Effector memory CD4-positive, alpha-beta T cell (primary cell): ENCODE measurements around the gene CUL9.

Source experiments
- DNase-seq, 3 donors: peaks; one replicate each; pipeline ENCODE4 v3.0.0-alpha.2; 2020
- H3K27ac ChIP-seq: 2 replicates; pipeline ENCODE4 v1.7.0; 2013; ENCODE audit warnings: mild to moderate bottlenecking, low read length, moderate library complexity; ENCODE audit not compliant: insufficient read depth, poor library complexity, severe bottlenecking
- H3K27me3 ChIP-seq: replicated peaks from 2 replicates; pipeline ENCODE4 v1.7.0; 2013; ENCODE audit warnings: mild to moderate bottlenecking, low read length; ENCODE audit not compliant: insufficient read depth, control insufficient read depth, poor library complexity, severe bottlenecking
- H3K36me3 ChIP-seq: 2 replicates; pipeline ENCODE4 v1.7.0; 2013; ENCODE audit warnings: mild to moderate bottlenecking, low read length, moderate library complexity; ENCODE audit not compliant: control insufficient read depth, insufficient read depth
- H3K4me1 ChIP-seq: 2 replicates; pipeline ENCODE4 v1.7.0; 2013; ENCODE audit warnings: low read length, mild to moderate bottlenecking; ENCODE audit not compliant: control insufficient read depth, insufficient read depth, poor library complexity, severe bottlenecking
- H3K4me3 ChIP-seq: 2 replicates; pipeline ENCODE4 v1.7.0; 2013; ENCODE audit warnings: low read length, low read depth, mild to moderate bottlenecking; ENCODE audit not compliant: insufficient read depth, poor library complexity, severe bottlenecking
- H3K9me3 ChIP-seq: 2 replicates; pipeline ENCODE4 v1.7.0; 2013; ENCODE audit warnings: mild to moderate bottlenecking, low read length, moderate library complexity; ENCODE audit not compliant: control insufficient read depth

Gene CUL9

DNA sequence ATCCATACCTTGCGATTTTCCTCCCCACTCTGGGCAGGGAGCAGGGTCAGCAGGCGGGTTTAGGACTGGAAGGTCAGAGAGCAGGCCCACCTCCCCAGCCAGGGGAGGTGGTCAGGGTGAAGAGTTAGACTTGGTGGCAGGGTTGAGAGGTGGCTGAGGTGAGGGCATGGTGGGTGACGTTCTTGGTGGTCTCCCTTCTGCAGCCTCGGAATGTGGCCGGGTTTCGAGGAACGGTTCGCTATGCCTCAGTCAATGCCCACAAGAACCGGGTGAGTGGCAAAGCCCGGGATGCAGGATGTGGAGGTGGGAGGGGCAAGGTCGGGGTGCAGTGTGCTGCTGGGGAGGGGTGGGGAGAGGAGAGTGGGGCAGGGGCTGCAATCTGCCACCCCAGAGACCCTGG, 72.8 kb downstream of the CUL9 start:
- H3K9me3 ChIP-seq: no peaks in the 10 kb centered on the region
- H3K4me3 ChIP-seq: no peak overlapping the region
- H3K36me3 ChIP-seq: no peaks in the 10 kb centered on the region
- no peaks in the 10 kb centered on the region for H3K4me1 ChIP-seq
- no peak for DNase-seq
- no peak overlapping the region for H3K27ac ChIP-seq
- no peaks in the 10 kb centered on the region for H3K27me3 ChIP-seq

DNA sequence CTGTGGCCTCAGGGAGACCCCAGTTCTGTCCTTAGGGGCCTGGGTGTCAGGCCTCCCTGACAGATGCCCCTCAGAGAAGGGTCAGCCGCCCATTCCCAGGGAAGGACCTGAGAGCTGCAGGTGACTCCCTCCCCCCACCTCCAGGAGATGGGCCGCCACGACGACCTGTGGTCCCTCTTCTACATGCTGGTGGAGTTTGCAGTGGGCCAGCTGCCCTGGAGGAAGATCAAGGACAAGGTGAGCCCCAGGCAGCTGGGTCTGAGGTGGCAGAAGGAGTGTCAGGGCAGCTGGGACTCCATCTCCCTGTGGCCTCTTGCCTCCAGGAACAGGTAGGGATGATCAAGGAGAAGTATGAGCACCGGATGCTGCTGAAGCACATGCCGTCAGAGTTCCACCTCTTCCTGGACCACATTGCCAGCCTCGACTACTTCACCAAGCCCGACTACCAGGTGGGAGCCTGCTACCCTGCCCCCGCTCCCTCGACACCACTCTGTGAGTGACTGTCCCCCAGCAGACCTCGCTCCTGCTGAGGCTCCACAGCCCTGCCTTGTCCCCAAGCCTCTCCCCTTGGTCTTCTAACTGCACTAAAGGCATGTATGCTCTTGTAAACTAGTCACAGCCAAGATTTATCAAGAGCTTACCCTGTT, 73.5 kb downstream of the CUL9 start:
- H3K27me3 ChIP-seq: no peaks in the 10 kb centered on the region

DNA sequence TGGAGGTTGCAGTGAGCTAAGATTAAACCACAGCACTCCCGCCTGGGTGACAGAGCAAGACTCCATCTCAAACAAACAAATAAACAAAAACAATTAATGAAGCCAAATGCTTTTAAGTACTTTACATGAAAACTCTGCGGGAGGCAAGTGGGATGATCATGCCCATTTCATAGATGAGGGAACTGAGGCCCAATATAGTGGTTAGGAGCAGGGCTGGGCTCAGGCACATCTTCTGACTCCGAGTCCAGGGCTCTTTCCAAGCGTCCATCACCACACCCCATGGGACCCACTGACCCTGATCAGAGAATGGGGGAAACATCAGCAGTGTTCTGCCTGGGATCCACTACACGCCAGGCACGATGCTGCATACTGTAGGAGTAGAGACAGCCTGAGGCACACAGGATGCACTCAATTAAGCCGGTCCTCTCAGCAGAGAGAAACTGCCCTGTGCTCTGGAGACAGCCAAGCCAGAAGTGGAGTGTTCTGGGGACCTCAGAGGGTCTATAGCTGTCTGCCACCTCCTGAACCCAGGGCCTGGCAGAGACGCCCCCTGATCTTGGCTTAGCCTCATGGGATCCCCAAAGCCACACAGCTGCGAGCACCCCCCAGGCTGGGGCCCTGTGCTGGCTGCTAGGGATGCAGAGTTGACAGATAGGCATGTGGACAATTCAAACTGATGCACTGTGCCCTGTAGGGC, 74.8 kb downstream of the CUL9 start:
- no peaks in the 10 kb centered on the region for H3K27me3 ChIP-seq
- DNase-seq: no peak
- no peak overlapping the region for H3K27ac ChIP-seq
- H3K9me3 ChIP-seq: no peaks in the 10 kb centered on the region
- no peaks in the 10 kb centered on the region for H3K4me1 ChIP-seq
- no peaks in the 10 kb centered on the region for H3K36me3 ChIP-seq
- H3K4me3 ChIP-seq: no peak overlapping the region

More for the DNA sequence above, 73.5 kb downstream of the CUL9 start:
- H3K9me3 ChIP-seq: no peaks in the 10 kb centered on the region
- H3K4me3 ChIP-seq: no peak overlapping the region
- H3K27ac ChIP-seq: no peak overlapping the region
- no peak for DNase-seq
- H3K36me3 ChIP-seq: no peaks in the 10 kb centered on the region
- H3K4me1 ChIP-seq: no peaks in the 10 kb centered on the region

DNA sequence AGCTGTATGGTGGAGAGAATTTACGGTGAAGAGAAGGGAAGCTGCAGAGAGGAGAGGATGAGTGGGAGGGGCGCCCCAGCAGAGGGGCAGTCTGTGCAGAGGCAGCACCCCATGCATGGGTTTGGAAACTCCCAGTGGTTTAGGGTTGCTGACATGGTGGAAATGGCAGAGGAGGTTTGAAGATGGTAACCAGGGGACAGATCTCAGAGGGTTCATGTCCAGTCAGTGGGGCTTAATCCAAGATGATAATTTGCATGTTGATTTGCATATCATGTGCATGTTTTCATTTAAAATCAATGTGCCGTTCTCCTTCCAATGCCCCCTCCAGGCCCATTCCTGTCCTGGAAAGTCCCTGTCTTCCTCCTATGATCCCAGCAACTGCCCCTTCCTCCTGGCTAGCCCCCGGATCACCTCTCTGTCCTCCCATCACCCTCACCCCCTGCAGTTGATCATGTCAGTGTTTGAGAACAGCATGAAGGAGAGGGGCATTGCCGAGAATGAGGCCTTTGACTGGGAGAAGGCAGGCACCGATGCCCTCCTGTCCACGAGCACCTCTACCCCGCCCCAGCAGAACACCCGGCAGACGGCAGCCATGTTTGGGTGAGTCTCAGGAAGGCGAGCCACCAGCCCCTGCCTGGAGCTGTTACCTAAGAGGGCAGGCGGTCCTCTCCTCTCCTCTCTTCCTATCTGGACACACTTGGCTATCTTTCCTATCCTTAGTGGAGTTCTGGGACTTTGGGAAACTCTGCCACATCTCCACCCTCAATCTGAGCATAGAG, 75.6 kb downstream of the CUL9 start:
- H3K4me3 ChIP-seq: no peak overlapping the region
- no peaks in the 10 kb centered on the region for H3K9me3 ChIP-seq
- H3K4me1 ChIP-seq: no peaks in the 10 kb centered on the region
- no peak overlapping the region for H3K27ac ChIP-seq
- no peaks in the 10 kb centered on the region for H3K36me3 ChIP-seq
- no peak for DNase-seq
- H3K27me3 ChIP-seq: no peaks in the 10 kb centered on the region

DNA sequence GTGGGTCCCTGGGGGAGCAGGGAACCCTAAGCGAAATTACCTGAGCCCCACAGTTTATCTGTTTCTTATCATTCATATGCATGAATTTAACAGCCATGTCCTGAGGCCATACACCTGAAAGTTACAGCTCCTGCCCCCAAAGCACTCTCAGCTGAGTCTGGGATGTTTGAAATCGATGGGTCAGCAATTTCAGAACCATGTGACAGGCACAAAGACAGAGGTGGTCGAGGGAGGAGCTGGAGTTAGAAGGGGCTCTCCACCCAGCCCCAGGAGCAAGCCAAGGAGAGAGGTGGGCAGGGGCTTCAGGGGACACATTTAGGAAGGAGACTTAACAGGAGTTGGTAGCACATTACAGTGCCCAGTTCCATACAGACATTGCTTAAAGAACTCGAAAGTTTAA, 76.2 kb downstream of the CUL9 start:
- Histone ChIP-seq H3K9me3 (no peaks in the 10 kb centered on the region), H3K4me1 (no peaks in the 10 kb centered on the region), H3K4me3 (no peak overlapping the region), H3K27me3 (no peaks in the 10 kb centered on the region), H3K27ac (no peak overlapping the region), H3K36me3 (no peaks in the 10 kb centered on the region)
- DNase-seq: no peak

DNA sequence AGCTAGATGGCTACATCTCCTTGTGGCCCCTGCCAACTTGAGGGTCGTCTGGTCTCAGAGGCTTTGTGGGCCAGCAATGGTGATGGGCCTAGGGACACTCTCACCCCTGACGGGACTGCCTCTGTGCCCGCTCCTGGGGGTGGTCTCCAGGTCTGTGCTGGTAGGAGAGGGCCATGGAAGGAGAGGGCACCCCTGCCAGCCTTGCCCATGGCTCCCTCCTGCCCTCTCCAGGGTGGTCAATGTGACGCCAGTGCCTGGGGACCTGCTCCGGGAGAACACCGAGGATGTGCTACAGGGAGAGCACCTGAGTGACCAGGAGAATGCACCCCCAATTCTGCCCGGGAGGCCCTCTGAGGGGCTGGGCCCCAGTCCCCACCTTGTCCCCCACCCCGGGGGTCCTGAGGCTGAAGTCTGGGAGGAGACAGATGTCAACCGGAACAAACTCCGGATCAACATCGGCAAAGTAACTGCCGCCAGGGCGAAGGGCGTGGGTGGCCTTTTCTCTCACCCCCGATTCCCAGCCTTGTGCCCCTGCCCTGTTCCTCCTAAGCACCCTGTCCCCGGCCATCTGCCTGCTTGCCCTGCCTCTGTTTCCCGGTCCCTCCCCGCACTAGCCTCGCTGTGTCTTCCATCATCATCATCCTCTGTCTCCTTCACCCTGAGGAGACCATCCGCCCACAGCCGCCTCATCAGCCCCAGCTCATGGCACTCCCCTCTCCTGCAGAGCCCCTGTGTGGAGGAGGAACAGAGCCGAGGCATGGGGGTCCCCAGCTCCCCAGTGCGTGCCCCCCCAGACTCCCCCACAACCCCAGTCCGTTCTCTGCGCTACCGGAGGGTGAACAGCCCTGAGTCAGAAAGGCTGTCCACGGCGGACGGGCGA, 77.1 kb downstream of the CUL9 start:
- Histone ChIP-seq H3K36me3 (no peaks in the 10 kb centered on the region), H3K4me3 (no peak overlapping the region), H3K27ac (no peak overlapping the region), H3K9me3 (no peaks in the 10 kb centered on the region), H3K27me3 (no peaks in the 10 kb centered on the region), H3K4me1 (no peaks in the 10 kb centered on the region)
- DNase-seq: no peak

DNA sequence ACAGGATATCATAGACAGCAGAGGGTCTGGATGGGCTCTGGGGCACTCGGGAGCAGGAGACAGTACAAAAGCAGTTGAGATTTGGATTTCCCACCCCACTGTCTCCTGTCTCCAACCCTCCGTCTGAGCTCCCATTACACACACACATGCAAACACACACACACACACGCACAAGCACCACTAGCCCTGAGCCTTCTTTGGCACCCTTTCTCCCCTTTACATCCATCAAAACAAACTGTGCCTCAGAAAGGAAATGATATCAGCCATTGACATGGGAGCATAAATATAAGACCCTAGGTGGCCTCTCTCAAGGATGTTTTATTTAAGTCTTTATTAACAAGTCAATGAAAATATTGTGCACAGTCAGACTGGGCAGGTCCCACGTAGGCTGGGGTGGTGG, 78.8 kb downstream of the CUL9 start:
- Histone ChIP-seq H3K4me1 (no peaks in the 10 kb centered on the region), H3K9me3 (no peaks in the 10 kb centered on the region), H3K4me3 (no peak overlapping the region), H3K27me3 (no peaks in the 10 kb centered on the region), H3K27ac (no peak overlapping the region), H3K36me3 (no peaks in the 10 kb centered on the region)
- no peak for DNase-seq

DNA sequence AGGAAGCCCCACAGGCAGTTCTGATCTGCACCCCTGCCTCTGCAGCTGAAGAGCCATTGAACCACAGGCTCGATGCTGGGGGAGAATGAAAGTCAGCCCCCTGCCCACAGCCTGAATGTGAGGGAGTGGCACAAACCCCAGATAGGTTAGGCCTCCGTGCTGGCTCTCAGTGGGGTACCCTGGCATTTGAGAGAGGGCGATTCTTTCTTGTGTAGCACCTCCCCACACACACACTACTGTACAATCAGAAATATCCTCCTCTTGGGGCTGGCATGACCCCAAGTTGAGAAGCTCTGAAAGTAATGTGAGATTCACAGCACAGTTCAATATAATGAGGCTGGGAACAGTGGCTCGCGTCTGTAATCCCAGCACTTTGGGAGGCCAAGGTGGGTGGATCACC, 79.2 kb downstream of the CUL9 start:
- no peaks in the 10 kb centered on the region for H3K4me1 ChIP-seq
- no peaks in the 10 kb centered on the region for H3K9me3 ChIP-seq
- DNase-seq: no peak
- H3K36me3 ChIP-seq: no peaks in the 10 kb centered on the region
- H3K4me3 ChIP-seq: no peak overlapping the region
- H3K27ac ChIP-seq: no peak overlapping the region
- H3K27me3 ChIP-seq: no peaks in the 10 kb centered on the region

DNA sequence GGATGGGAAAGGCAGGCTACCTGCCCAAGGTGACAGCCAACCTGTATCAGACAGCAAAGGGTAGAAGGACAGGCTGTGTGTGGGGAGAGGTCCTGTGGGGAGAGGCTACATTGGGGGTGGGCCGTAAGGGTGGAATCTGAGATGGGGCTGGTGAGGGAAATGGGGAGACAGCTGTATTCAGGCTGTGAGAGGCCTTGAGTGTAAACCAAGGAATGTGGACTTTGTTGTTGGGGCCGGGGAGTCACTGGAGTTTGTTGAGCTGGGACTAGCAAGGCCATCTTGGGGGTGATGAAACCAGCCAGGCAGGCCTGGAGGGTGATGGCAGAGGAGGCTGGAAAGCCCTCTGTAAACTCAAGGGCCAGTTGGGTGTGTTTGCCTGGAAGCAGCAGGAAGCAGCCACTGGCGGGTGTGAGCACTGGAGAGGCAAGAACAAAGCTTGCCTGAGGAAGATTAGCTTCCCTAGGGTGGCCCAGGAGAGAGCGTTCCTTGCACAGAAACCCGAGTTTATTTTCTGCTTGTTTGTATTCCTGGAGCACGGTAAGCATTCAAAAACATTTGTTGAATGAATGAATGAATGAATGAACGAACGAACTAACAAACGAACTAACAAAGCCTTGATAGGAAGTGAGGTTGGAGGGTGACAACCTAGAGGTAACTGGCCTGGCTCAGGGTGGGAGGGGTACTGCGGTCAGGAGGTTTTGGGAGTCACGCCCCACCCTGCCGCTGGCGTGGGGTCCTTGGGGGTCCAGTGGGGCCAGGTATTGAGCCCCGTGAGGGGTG, 80.2 kb downstream of the CUL9 start:
- no peak for DNase-seq
- Histone ChIP-seq H3K27me3 (no peaks in the 10 kb centered on the region), H3K9me3 (no peaks in the 10 kb centered on the region), H3K36me3 (no peaks in the 10 kb centered on the region), H3K27ac (no peak overlapping the region), H3K4me3 (no peak overlapping the region), H3K4me1 (no peaks in the 10 kb centered on the region)
